Breast epithelium (tissue), 4 donors: ENCODE data around the gene FNBP1. TPM values are rescaled to one million over a fixed set of nuclear protein-coding genes. Genes with fewer than 3 reads are reported as not detected.
A peak's percentile ranks its signal among the peaks of the same experiment; 100 is the strongest.

ENCODE experiments used
- DNase-seq, 2 donors: peaks; one replicate each; pipeline ENCODE4 v3.0.0-alpha.2; 2019; ENCODE audit warnings: low spot score in 2 of 2
- H3K27ac ChIP-seq, 2 donors: fragments of 200-600 bp; sonication (generic) in 1 of 2; one replicate each; pipeline ENCODE4 v1.5.1; 2016 to 2019; ENCODE audit warnings: mild to moderate bottlenecking in 1 of 2
- H3K27me3 ChIP-seq, 2 donors: fragments of 200-600 bp; sonication (generic) in 1 of 2; one replicate each; pipeline versions ENCODE4 v1.5.1 to v1.6.0; 2017 to 2019; ENCODE audit warnings: control low read depth in 1 of 2, mild to moderate bottlenecking in 1 of 2
- H3K36me3 ChIP-seq: fragments of 200-600 bp; one replicate; pipeline ENCODE4 v1.5.1; 2019
- H3K4me1 ChIP-seq, 2 donors: fragments of 200-600 bp; sonication (generic); one replicate each; pipeline ENCODE4 v1.5.1; 2016 to 2019; ENCODE audit warnings: control low read depth in 1 of 2
- H3K4me3 ChIP-seq, 3 donors: fragments of 200-600 bp; sonication (generic); 1 replicate in 2 of 3; 2 replicates in 1 of 3; pipeline ENCODE4 v1.5.1; 2016 to 2019; ENCODE audit warnings: mild to moderate bottlenecking in 3 of 3, moderate library complexity in 2 of 3
- H3K9me3 ChIP-seq, 2 donors: fragments of 200-600 bp; sonication (generic) in 1 of 2; one replicate each; pipeline ENCODE4 v1.5.1; 2016 to 2019; ENCODE audit warnings: control low read depth in 1 of 2
- POLR2A ChIP-seq: fragments of 450-650 bp; IDR thresholded peaks from one replicate; pipeline ENCODE4 v1.6.1; 2016; ENCODE audit warnings: antibody characterized with exemption, mild to moderate bottlenecking, moderate library complexity
- POLR2AphosphoS5 ChIP-seq, 3 donors: sonication (generic); formaldehyde crosslinking; IDR thresholded peaks; one replicate each; pipeline ENCODE4 v1.6.1; 2017; ENCODE audit warnings: antibody characterized with exemption in 3 of 3
- intact Hi-C: fragments of 100-400 bp; cut with DNase I; formaldehyde crosslinking; loops from one replicate; pipeline ENCODE4 v1.15.1; 2023; ENCODE audit warnings: low total_unique reads
- total RNA-seq, 3 donors: library from RNA; depleted of rRNA; stranded (reverse); fragments of >200 nt; gene quantifications; one replicate each; pipeline ENCODE4 v1.1.0, GENCODE V29; 2016
- TF ChIP-seq, protein P1 (sequence below), 3 donors: fragments of 450-650 bp; IDR thresholded peaks; one replicate each; pipeline ENCODE4 v1.5.1; 2016 to 2017; ENCODE audit warnings: antibody characterized with exemption in 3 of 3, mild to moderate bottlenecking in 3 of 3, moderate library complexity in 3 of 3

The FNBP1 gene
- total RNA-seq, 3 donors from 2014 or later = 31.3 to 49.8 (median 41.9) TPM

DNA sequence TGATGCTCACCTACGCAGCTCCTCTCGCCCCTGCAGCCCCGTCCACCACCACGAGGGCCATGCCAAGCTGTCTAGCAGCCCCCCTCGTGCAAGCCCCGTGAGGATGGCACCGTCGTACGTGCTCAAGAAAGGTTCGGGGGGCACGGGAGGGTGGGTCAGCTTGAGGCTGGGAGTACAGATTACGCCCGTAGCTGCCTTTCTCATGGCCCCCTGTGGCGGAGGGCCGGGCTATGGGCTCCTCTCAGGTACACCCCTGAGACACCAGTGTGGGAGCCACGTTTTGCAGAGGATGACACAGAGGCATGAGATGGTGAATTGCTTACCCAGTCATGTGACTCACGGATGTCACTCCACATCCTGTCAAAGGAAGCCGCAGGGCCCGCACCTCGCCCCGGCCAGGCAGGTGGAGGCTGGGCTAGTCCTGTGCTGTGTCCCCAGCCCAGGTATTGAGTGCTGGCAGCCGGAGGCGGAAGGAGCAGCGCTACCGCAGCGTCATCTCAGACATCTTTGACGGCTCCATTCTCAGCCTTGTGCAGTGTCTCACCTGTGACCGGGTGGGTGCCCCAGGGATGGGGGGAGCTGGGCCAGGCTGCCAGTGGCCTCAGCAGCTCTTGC lies 174.0 kb downstream of the FNBP1 start:
- no peaks in the 10 kb centered on the region for H3K9me3 ChIP-seq
- no peak for DNase-seq
- TF ChIP-seq, protein P1, sequence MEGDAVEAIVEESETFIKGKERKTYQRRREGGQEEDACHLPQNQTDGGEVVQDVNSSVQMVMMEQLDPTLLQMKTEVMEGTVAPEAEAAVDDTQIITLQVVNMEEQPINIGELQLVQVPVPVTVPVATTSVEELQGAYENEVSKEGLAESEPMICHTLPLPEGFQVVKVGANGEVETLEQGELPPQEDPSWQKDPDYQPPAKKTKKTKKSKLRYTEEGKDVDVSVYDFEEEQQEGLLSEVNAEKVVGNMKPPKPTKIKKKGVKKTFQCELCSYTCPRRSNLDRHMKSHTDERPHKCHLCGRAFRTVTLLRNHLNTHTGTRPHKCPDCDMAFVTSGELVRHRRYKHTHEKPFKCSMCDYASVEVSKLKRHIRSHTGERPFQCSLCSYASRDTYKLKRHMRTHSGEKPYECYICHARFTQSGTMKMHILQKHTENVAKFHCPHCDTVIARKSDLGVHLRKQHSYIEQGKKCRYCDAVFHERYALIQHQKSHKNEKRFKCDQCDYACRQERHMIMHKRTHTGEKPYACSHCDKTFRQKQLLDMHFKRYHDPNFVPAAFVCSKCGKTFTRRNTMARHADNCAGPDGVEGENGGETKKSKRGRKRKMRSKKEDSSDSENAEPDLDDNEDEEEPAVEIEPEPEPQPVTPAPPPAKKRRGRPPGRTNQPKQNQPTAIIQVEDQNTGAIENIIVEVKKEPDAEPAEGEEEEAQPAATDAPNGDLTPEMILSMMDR (IDR thresholded peaks at IDR 0.05) = no peak
- TF ChIP-seq POLR2A (no peak), POLR2AphosphoS5 (IDR thresholded peaks at IDR 0.05) (no peak)
- no peaks in the 10 kb centered on the region for H3K36me3 ChIP-seq
- H3K27me3 ChIP-seq = no peaks in the 10 kb centered on the region
- peak overlapping the region in 1 of 2 donors; percentile 32 for H3K27ac ChIP-seq
- intact Hi-C loops = no loop called here
- H3K4me1 ChIP-seq = no peaks in the 10 kb centered on the region
- no peak overlapping the region for H3K4me3 ChIP-seq

GRCh38 chr9:129868023-129868871 lies 174.7 kb downstream of the FNBP1 start:
- no peak overlapping the region for H3K27ac ChIP-seq
- intact Hi-C loops = no loop called here
- TF ChIP-seq POLR2AphosphoS5 (IDR thresholded peaks at IDR 0.05) = no peak
- TF ChIP-seq POLR2A = no peak
- TF ChIP-seq, protein P1 (IDR thresholded peaks at IDR 0.05) = no peak
- H3K36me3 ChIP-seq = no peaks in the 10 kb centered on the region
- H3K4me1 ChIP-seq = no peaks in the 10 kb centered on the region
- H3K27me3 ChIP-seq = no peaks in the 10 kb centered on the region
- H3K9me3 ChIP-seq = no peaks in the 10 kb centered on the region
- H3K4me3 ChIP-seq = no peak overlapping the region
- DNase-seq = no peak

- H3K9me3 ChIP-seq = no peaks in the 10 kb centered on the region
- H3K4me3 ChIP-seq = no peak overlapping the region
- H3K36me3 ChIP-seq = no peaks in the 10 kb centered on the region
- no peak for DNase-seq
- no peaks in the 10 kb centered on the region for H3K27me3 ChIP-seq
- H3K4me1 ChIP-seq = no peaks in the 10 kb centered on the region
- no peak overlapping the region for H3K27ac ChIP-seq
- TF ChIP-seq POLR2AphosphoS5 (IDR thresholded peaks at IDR 0.05) = no peak
- TF ChIP-seq POLR2A = no peak
- TF ChIP-seq, protein P1 (IDR thresholded peaks at IDR 0.05) = no peak
- intact Hi-C loops = no loop called here
Measured at GRCh38 chr9:129867136-129868022, 175.6 kb downstream of the FNBP1 start.

DNA sequence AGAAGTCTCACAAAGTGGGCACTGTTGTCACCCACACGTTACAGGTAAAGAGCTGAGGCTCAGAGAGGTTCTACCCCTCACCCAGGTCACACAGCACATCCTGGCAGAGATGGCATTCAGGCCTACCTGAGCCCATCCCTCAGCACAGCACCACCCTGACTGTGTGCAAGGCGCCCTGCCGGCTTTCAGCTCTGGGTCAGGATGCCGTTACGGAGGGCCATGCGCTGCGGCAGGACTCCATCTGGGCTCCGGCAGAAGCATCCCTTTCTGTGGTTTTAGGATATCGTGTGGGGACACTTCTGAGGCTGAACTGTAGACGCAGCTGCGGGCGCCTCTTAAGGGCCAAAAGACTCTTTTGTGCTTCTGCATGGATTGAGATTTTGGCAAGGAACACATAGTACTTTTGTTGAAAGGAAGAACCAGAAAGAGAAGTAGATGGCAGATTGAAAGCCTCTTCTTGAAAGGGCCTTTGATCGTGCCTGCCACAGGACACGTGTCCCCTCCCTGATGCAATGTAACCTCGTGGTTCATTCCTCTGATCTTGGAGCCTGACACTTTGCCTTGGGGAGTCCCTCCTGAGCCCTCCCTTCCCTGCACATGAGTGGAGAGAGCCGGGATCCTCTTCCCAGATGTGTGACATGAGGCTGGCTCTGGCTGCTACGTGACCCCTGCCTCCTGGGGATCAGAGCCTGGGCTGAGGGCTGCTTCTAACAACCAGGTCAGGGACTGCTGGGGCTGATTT lies 176.4 kb downstream of the FNBP1 start:
- intact Hi-C loops = no loop called here
- DNase-seq = no peak
- no peaks in the 10 kb centered on the region for H3K36me3 ChIP-seq
- TF ChIP-seq POLR2AphosphoS5 (IDR thresholded peaks at IDR 0.05) (no peak), POLR2A (no peak)
- TF ChIP-seq, protein P1 (IDR thresholded peaks at IDR 0.05) = no peak
- H3K4me3 ChIP-seq = no peak overlapping the region
- no peaks in the 10 kb centered on the region for H3K27me3 ChIP-seq
- no peak overlapping the region for H3K27ac ChIP-seq
- no peaks in the 10 kb centered on the region for H3K9me3 ChIP-seq
- H3K4me1 ChIP-seq = no peaks in the 10 kb centered on the region
